Stimulated activated CD4-positive, alpha-beta T cell treated with anti-CD3 and anti-CD28 coated beads, Interleukin-15, amount 100 ng/mL, for 24 hours (primary cell): ENCODE measurements around the gene PDXP.

Experiments
- DNase-seq: peaks from one replicate; pipeline ENCODE4 v3.0.0-alpha.2; 2020

PDXP gene

DNA sequence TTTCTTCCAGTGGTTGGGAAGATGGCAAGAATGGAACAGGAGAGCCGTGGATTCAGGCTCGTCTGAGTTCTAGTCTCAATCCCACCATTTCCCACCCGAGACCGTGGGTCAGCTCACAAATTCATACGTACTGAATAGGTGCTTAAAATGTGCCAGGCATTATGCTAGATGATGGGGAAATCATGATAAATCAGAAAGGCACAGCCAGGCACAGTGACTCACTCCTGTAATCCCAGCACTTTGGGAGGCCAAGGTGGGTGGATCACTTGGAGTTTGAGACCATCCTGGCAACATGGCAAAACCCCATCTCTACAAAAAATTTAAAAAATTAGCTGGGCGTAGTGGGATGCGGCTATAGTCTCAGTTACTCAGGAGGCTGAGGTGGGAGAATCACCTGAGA, 45.4 kb downstream of the PDXP start:
- no peak for DNase-seq

DNA sequence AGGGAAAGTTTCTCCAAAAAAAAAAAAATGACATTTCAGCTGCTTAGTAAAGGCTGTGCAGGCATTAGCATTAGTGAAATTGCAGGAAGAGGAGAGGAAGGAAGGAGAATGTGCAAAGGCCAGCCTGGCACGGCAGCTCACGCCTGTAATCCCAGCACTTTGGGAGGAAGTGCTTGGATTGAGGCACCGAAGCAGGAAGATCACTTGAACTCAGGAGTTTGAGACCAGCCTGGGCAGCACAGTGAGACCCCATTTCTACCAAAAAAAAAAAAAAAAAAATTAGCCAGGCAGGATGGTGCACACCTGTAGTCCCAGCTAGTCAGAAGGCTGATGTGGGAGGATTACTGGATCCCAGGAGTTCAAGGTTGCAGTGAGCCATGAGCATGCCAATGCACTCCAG, 46.1 kb downstream of the PDXP start:
- DNase-seq = no peak

DNA sequence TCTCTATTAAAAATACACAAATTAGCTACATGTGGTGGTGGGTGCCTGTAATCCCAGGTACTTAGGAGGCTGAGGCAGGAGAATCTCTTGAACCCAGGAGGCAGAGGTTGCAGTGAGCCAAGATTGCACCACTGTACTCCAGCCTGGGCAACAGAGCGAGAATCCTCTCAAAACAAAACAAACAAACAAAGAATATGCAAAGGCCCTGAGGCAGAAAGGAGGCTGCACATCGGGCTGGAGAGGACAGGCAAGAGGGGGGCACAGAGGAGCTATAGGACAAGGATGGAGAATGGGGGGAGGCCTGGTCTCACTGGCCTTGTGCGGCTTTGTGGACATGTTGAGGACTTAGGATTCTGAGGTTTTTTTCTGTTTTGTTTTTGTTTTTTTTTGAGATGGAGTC, 46.7 kb downstream of the PDXP start:
- DNase-seq = no peak

DNA sequence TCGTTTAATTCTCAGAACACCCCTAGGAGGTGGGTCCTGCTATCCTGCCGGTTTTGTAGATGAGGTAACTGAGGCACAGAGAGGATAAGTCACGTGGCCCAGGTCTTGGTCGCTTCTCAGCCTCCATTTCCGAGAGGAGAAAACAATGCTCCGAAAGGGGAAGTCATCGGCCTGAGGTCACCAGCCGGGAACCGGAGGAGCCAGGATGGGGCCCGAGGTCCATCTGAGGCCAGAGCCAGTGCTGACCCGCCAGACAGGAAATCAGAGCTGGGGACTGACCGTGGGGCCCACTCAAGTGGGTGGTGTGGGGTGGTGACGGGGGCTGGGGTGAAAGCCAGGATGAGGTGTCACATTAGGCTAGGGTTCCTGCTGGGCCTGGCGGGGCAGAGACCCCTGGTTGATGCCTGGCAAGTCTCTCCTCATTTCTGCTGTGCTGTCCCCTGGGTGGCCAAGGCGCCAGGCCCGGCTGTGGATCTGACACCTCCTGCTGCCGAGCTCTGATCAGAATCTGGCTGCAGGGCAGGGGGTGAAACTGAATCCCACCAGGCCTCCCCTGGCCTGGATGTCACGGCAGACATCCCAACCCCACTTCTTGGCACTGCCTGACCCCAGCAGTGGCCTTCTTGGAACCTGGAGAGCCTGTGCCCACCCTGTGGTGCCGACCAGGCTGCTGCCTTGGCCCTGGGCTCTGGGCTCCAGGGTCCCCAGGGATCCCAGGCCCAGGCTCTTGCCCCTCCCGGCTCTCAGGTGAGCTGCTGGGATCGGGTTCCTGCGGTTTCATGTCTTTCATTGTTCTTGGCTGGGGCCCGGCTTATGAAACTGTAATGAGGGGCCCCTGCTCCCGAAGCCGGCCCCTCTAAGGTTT, 50.3 kb downstream of the PDXP start:
- DNase-seq = no peak

DNA sequence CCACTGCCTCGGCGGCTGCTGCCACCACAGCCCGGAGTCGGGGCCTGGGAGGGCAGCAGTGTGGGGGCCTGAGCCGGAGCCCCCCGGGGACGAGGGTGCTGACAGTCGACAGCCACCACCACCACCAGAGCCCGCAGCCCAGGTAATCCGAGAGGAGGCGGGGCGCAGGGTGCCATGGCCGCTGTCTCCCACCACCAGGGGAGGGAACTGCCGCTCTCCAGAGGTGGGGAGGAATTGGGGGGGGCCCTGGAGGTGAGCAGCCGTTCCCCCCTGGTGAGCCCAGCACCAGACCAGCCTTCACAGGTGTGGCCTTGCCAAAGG, 50.9 kb downstream of the PDXP start:
- no peak for DNase-seq

DNA sequence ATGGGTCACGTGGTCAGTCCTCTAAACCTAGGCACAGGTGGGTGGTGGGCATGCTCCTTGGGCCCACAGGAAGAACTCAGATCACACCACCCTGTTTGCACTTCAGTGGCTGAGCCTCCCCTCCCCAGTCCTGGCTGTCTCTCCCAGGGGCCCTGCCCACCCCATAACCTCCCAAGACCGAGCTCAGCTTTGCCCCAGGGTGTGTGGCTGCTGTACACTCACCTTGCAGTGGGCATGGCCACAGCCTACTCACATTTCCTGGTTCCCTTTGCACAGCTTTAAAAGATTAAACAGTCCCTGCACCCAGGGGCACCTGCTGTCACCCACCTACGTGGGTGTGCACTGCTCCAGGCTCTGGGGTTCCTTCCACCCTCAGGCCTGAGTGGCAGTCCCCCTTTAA, 52.2 kb downstream of the PDXP start:
- DNase-seq = no peak

DNA sequence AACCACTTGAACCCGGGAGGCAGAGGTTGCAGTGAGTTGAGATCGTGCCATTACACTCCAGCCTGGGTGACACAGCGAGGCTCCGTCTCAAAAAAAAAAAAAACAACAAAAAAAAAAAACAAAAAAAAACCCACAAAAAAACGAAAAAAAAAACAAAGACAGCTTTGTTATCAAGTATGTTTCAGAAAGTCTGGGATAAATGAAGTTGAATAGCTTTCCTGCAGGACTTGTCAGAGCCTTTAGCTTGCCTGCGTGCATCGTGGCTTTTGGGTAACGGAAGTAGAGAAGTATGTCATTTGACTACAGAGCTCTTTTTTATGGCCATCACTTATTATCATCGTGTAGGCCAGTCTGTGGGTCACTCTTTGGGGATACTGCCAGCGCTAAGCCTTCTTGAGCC, 53.0 kb downstream of the PDXP start:
- no peak for DNase-seq

DNA sequence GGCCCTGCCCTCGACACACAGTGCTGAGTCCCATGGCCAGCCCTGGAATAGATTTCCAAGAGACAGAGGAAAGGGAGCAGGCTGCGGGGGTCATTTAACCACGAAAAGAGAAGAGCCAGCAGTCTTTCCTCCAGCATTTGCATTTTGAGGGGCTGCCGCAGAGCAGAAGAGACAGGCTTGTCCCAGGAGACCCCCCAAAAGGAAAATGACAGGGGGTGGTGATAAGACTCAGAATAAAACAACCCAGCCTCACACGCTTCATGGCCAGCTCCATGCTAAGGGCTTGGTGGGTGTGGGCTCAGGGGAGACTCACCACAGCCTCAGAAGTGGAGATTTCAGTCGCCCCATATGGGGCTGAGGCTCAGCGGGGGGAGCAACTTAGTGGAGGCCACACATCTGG, 55.2 kb downstream of the PDXP start:
- no peak for DNase-seq

DNA sequence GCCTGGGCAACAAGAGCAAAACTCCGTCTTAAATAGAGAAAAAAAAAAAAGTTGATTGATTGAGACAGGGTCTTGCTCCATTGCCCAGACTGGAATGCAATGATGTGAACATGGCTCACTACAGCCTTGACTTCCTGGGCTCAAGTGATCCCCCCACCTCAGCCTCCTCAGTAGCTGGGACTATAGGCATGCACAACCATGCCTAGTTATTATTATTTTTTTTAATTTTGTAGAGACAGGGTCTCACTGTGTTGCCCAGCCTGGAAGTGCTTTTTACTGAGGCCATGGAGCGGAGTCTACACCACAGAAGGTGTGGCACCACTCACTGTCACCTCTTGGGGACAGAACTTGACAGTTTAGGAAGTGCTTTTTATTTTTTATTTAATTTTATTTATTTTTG, 56.1 kb downstream of the PDXP start:
- DNase-seq = no peak

DNA sequence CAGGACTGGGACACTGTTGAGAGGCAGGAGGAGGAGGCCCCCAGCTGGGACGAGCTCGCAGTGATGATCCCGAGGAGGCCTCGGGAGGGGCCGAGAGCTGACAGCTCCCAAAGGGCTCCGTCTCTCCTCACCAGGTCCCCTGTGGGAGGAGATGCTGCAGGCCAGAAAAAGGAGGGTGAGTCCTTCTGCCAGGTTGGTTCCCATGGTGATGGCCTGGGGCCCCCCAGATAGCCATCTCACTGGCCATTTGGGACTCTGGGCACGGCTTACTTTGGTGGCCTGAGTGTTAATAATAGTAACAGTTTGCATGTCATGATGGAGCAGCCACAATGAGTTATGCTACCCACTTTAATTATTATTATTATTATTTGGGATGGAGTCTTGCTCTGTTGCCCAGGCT, 57.2 kb downstream of the PDXP start:
- no peak for DNase-seq
